BLaER1 treated with 17β-estradiol and CSF1 and Interleukin-3, amounts not matched to agents 10 nM and 100 nM (cell line): ENCODE data around the gene CENPQ.

Experiments used
- H3K27ac ChIP-seq, 11 experiments: shearing (Covaris generic); formaldehyde crosslinking; 2 replicates each; pipeline ENCODE4 v1.8.1; 2022
- H3K27me3 ChIP-seq, 11 experiments: shearing (Covaris generic); formaldehyde crosslinking; 2 replicates each; pipeline ENCODE4 v1.8.1; 2022
- H3K36me3 ChIP-seq, 11 experiments: shearing (Covaris generic); formaldehyde crosslinking; 2 replicates each; pipeline ENCODE4 v1.8.1; 2022
- H3K4me1 ChIP-seq, 10 experiments: shearing (Covaris generic); formaldehyde crosslinking; 2 replicates each; pipeline ENCODE4 v1.8.1; 2022
- H3K4me2 ChIP-seq, 11 experiments: shearing (Covaris generic); formaldehyde crosslinking; 2 replicates each; pipeline ENCODE4 v1.8.1; 2022
- H3K4me3 ChIP-seq, 10 experiments: shearing (Covaris generic); formaldehyde crosslinking; 2 replicates each; pipeline ENCODE4 v1.8.1; 2022
- H3K9ac ChIP-seq, 11 experiments: shearing (Covaris generic); formaldehyde crosslinking; 2 replicates each; pipeline ENCODE4 v1.8.1; 2022
- H3K9me3 ChIP-seq, 11 experiments: shearing (Covaris generic); formaldehyde crosslinking; replicated peaks in 1 of 11; 2 replicates each; pipeline ENCODE4 v1.8.1; 2022
- H4K20me1 ChIP-seq, 11 experiments: shearing (Covaris generic); formaldehyde crosslinking; 2 replicates each; pipeline ENCODE4 v1.8.1; 2022
- Cebpa-rat ChIP-seq, 11 experiments: shearing (Covaris generic); IDR thresholded peaks; 2 replicates each; pipeline ENCODE4 v1.8.1; 2022

Gene CENPQ

GRCh38 chr6:49515485-49516146, 52.4 kb downstream of the CENPQ start:
- Histone ChIP-seq H3K4me2 (no peak overlapping the region), H3K9me3 (no peaks in the 10 kb centered on the region), H3K9ac (no peak overlapping the region)

GRCh38 chr6:49516147-49516505, 53.0 kb downstream of the CENPQ start:
- Histone ChIP-seq H3K27ac (no peak overlapping the region), H4K20me1 (no peaks in the 10 kb centered on the region), H3K4me3 (no peak overlapping the region), H3K9me3 (no peaks in the 10 kb centered on the region), H3K4me1 (no peaks in the 10 kb centered on the region), H3K36me3 (no peaks in the 10 kb centered on the region), H3K9ac (no peak overlapping the region), H3K4me2 (no peak overlapping the region), H3K27me3 (no peaks in the 10 kb centered on the region)
- TF ChIP-seq Cebpa-rat (IDR thresholded peaks at IDR 0.05) = no peak

More at GRCh38 chr6:49515485-49516146, 52.4 kb downstream of the CENPQ start:
- TF ChIP-seq Cebpa-rat (IDR thresholded peaks at IDR 0.05) = no peak
- Histone ChIP-seq H3K4me1 (no peaks in the 10 kb centered on the region), H3K27me3 (no peaks in the 10 kb centered on the region), H3K36me3 (no peaks in the 10 kb centered on the region), H4K20me1 (no peaks in the 10 kb centered on the region), H3K4me3 (no peak overlapping the region), H3K27ac (no peak overlapping the region)

GRCh38 chr6:49517919-49518318, 54.7 kb downstream of the CENPQ start:
- H3K27me3 ChIP-seq = no peaks in the 10 kb centered on the region
- no peak overlapping the region for H3K27ac ChIP-seq
- no peaks in the 10 kb centered on the region for H3K4me1 ChIP-seq
- no peak for TF ChIP-seq Cebpa-rat (IDR thresholded peaks at IDR 0.05)
- no peak overlapping the region for H3K9ac ChIP-seq
- H3K36me3 ChIP-seq = no peaks in the 10 kb centered on the region
- H3K9me3 ChIP-seq = no peaks in the 10 kb centered on the region
- no peaks in the 10 kb centered on the region for H4K20me1 ChIP-seq
- no peak overlapping the region for H3K4me2 ChIP-seq
- H3K4me3 ChIP-seq = no peak overlapping the region

- no peak overlapping the region for H3K4me3 ChIP-seq
- H3K4me2 ChIP-seq = no peak overlapping the region
- no peak for TF ChIP-seq Cebpa-rat (IDR thresholded peaks at IDR 0.05)
- H3K27me3 ChIP-seq = no peaks in the 10 kb centered on the region
- no peak overlapping the region for H3K9ac ChIP-seq
- H3K4me1 ChIP-seq = no peaks in the 10 kb centered on the region
- no peaks in the 10 kb centered on the region for H4K20me1 ChIP-seq
- no peaks in the 10 kb centered on the region for H3K36me3 ChIP-seq
- H3K9me3 ChIP-seq = no peaks in the 10 kb centered on the region
- no peak overlapping the region for H3K27ac ChIP-seq
Measured at GRCh38 chr6:49519660-49520059, 56.5 kb downstream of the CENPQ start.

- no peak for TF ChIP-seq Cebpa-rat (IDR thresholded peaks at IDR 0.05)
- no peaks in the 10 kb centered on the region for H3K4me1 ChIP-seq
- no peaks in the 10 kb centered on the region for H4K20me1 ChIP-seq
- no peaks in the 10 kb centered on the region for H3K36me3 ChIP-seq
- no peak overlapping the region for H3K4me3 ChIP-seq
- H3K27me3 ChIP-seq = no peaks in the 10 kb centered on the region
- no peak overlapping the region for H3K4me2 ChIP-seq
- no peaks in the 10 kb centered on the region for H3K9me3 ChIP-seq
- H3K27ac ChIP-seq = no peak overlapping the region
- H3K9ac ChIP-seq = no peak overlapping the region
Measured at GRCh38 chr6:49522710-49523593, 59.8 kb downstream of the CENPQ start.

- Histone ChIP-seq H3K9me3 (no peaks in the 10 kb centered on the region), H3K4me3 (no peak overlapping the region), H4K20me1 (no peaks in the 10 kb centered on the region), H3K9ac (no peak overlapping the region), H3K27me3 (no peaks in the 10 kb centered on the region), H3K4me1 (no peaks in the 10 kb centered on the region), H3K36me3 (no peaks in the 10 kb centered on the region), H3K27ac (no peak overlapping the region), H3K4me2 (no peak overlapping the region)
- TF ChIP-seq Cebpa-rat (IDR thresholded peaks at IDR 0.05) = no peak
Measured at GRCh38 chr6:49523901-49524300, 60.7 kb downstream of the CENPQ start.

GRCh38 chr6:49524541-49524940, 61.4 kb downstream of the CENPQ start:
- TF ChIP-seq Cebpa-rat (IDR thresholded peaks at IDR 0.05) = no peak
- no peaks in the 10 kb centered on the region for H3K27me3 ChIP-seq
- H3K4me1 ChIP-seq = no peaks in the 10 kb centered on the region
- H3K36me3 ChIP-seq = no peaks in the 10 kb centered on the region
- H4K20me1 ChIP-seq = no peaks in the 10 kb centered on the region
- no peak overlapping the region for H3K9ac ChIP-seq
- H3K4me2 ChIP-seq = no peak overlapping the region
- no peak overlapping the region for H3K27ac ChIP-seq
- H3K9me3 ChIP-seq = no peaks in the 10 kb centered on the region
- H3K4me3 ChIP-seq = no peak overlapping the region

- no peak for TF ChIP-seq Cebpa-rat (IDR thresholded peaks at IDR 0.05)
- Histone ChIP-seq H3K27me3 (no peaks in the 10 kb centered on the region), H3K4me1 (no peaks in the 10 kb centered on the region), H3K4me2 (no peak overlapping the region), H3K36me3 (no peaks in the 10 kb centered on the region), H4K20me1 (no peaks in the 10 kb centered on the region), H3K27ac (no peak overlapping the region), H3K9ac (no peak overlapping the region), H3K4me3 (no peak overlapping the region), H3K9me3 (no peaks in the 10 kb centered on the region)
Measured at GRCh38 chr6:49526598-49526997, 63.4 kb downstream of the CENPQ start.

- Histone ChIP-seq H3K9ac (no peak overlapping the region), H3K9me3 (no peaks in the 10 kb centered on the region), H3K4me1 (no peaks in the 10 kb centered on the region), H4K20me1 (no peaks in the 10 kb centered on the region), H3K27ac (no peak overlapping the region), H3K27me3 (no peaks in the 10 kb centered on the region), H3K36me3 (no peaks in the 10 kb centered on the region), H3K4me3 (no peak overlapping the region), H3K4me2 (no peak overlapping the region)
- TF ChIP-seq Cebpa-rat (IDR thresholded peaks at IDR 0.05) = no peak
Measured at GRCh38 chr6:49527320-49527719, 64.2 kb downstream of the CENPQ start.

GRCh38 chr6:49528571-49528970, 65.4 kb downstream of the CENPQ start:
- Histone ChIP-seq H3K4me3 (no peak overlapping the region), H3K4me1 (no peaks in the 10 kb centered on the region), H3K9me3 (no peaks in the 10 kb centered on the region), H3K27me3 (no peaks in the 10 kb centered on the region), H3K4me2 (no peak overlapping the region), H4K20me1 (no peaks in the 10 kb centered on the region), H3K27ac (no peak overlapping the region), H3K9ac (no peak overlapping the region), H3K36me3 (no peaks in the 10 kb centered on the region)
- TF ChIP-seq Cebpa-rat (IDR thresholded peaks at IDR 0.05) = no peak
